GM23338 (cell line): ENCODE results near the gene CYP26B1. TPM values are rescaled to one million over a fixed set of nuclear protein-coding genes. Genes with fewer than 3 reads are reported as not detected.

Source experiments
- ATAC-seq: fragments of 200-7000 bp; cut with Tn5 transposase; 3 replicates; pipeline ENCODE4 v1.9.1; 2020
- DNase-seq: peaks from one replicate; pipeline ENCODE4 v3.0.0-alpha.2; 2015; ENCODE audit warnings: low spot score
- H2AFZ ChIP-seq: fragments of 200-600 bp; sonication (generic); 2 replicates; pipeline ENCODE4 v1.8.0; 2016; ENCODE audit warnings: antibody characterized with exemption, mild to moderate bottlenecking, moderate library complexity
- H3F3A ChIP-seq: fragments of 200-600 bp; sonication (generic); replicated peaks from 2 replicates; pipeline ENCODE4 v1.8.0; 2017; ENCODE audit warnings: antibody characterized with exemption, mixed run types, low read depth
- H3K27ac ChIP-seq: fragments of 200-600 bp; sonication (generic); 2 replicates; pipeline ENCODE4 v1.6.1; 2016; ENCODE audit warnings: low read depth
- H3K27me3 ChIP-seq: fragments of 200-600 bp; sonication (generic); 2 replicates; pipeline ENCODE4 v1.8.0; 2016; ENCODE audit warnings: mild to moderate bottlenecking, mixed run types, moderate library complexity; ENCODE audit not compliant: insufficient read depth
- H3K36me3 ChIP-seq: fragments of 200-600 bp; sonication (generic); 2 replicates; pipeline ENCODE4 v1.8.0; 2016; ENCODE audit warnings: mild to moderate bottlenecking; ENCODE audit not compliant: insufficient read depth
- H3K4me1 ChIP-seq: fragments of 200-600 bp; sonication (generic); 2 replicates; pipeline ENCODE4 v1.8.0; 2016; ENCODE audit warnings: mild to moderate bottlenecking, moderate library complexity; ENCODE audit not compliant: insufficient read depth
- H3K4me2 ChIP-seq: fragments of 200-600 bp; sonication (generic); 2 replicates; pipeline ENCODE4 v1.7.1; 2017; ENCODE audit warnings: mixed run types
- H3K4me3 ChIP-seq: fragments of 200-600 bp; sonication (generic); 2 replicates; pipeline ENCODE4 v1.6.1; 2016; ENCODE audit warnings: mixed run types
- H3K79me2 ChIP-seq: fragments of 200-600 bp; sonication (generic); replicated peaks from 2 replicates; pipeline ENCODE4 v1.8.0; 2017; ENCODE audit warnings: mild to moderate bottlenecking; ENCODE audit not compliant: insufficient read depth
- H3K9me2 ChIP-seq: fragments of 200-600 bp; sonication (generic); 2 replicates; pipeline ENCODE4 v1.8.0; 2017; ENCODE audit not compliant: insufficient read depth
- H4K20me1 ChIP-seq: fragments of 200-600 bp; sonication (generic); replicated peaks from 2 replicates; pipeline ENCODE4 v1.8.0; 2017; ENCODE audit warnings: mild to moderate bottlenecking; ENCODE audit not compliant: insufficient read depth
- H3K27ac Mint-ChIP-seq: 2 replicates; pipeline ENCODE4 v1.8.0; 2020; ENCODE audit warnings: inconsistent platforms, mild to moderate bottlenecking, moderate library complexity, mixed read lengths
- H3K27me3 Mint-ChIP-seq: 3 replicates; pipeline ENCODE4 v1.8.0; 2022; ENCODE audit warnings: low read depth, mild to moderate bottlenecking, moderate library complexity, mixed read lengths, inconsistent platforms; ENCODE audit not compliant: insufficient read depth, poor library complexity
- H3K36me3 Mint-ChIP-seq: 3 replicates; pipeline ENCODE4 v1.8.0; 2021; ENCODE audit warnings: low read depth, mild to moderate bottlenecking, inconsistent platforms, moderate library complexity, mixed read lengths
- H3K4me1 Mint-ChIP-seq: 3 replicates; pipeline ENCODE4 v1.8.0; 2020; ENCODE audit warnings: mild to moderate bottlenecking, inconsistent platforms, mixed read lengths
- H3K4me3 Mint-ChIP-seq: 3 replicates; pipeline ENCODE4 v1.8.0; 2021; ENCODE audit warnings: moderate library complexity, mild to moderate bottlenecking, inconsistent platforms, mixed read lengths
- H3K9me3 Mint-ChIP-seq: 3 replicates; pipeline ENCODE4 v1.8.0; 2020; ENCODE audit warnings: moderate library complexity, mild to moderate bottlenecking, inconsistent platforms, mixed read lengths
- CREB1 ChIP-seq: fragments of 250-450 bp; sonication (Bioruptor Pico); IDR thresholded peaks from 2 replicates; pipeline ENCODE4 v1.5.0; 2020; ENCODE audit warnings: low read depth, mild to moderate bottlenecking, moderate library complexity
- EZH2 ChIP-seq: fragments of 200-600 bp; sonication (generic); IDR thresholded peaks from one replicate; pipeline ENCODE4 v1.8.0; 2017; ENCODE audit warnings: antibody characterized with exemption, mild to moderate bottlenecking, low read depth; ENCODE audit not compliant: unreplicated experiment
- EZH2phosphoT487 ChIP-seq: fragments of 200-600 bp; sonication (generic); IDR thresholded peaks from one replicate; pipeline ENCODE4 v1.8.1; 2018; ENCODE audit warnings: antibody characterized with exemption; ENCODE audit not compliant: unreplicated experiment
- JUNB ChIP-seq: IDR thresholded peaks from one replicate; pipeline ENCODE4 v1.6.1; 2016; ENCODE audit warnings: antibody characterized with exemption; ENCODE audit not compliant: unreplicated experiment
- NANOG ChIP-seq: IDR thresholded peaks from 2 replicates; pipeline ENCODE4 v1.6.1; 2016; ENCODE audit warnings: antibody characterized with exemption, borderline replicate concordance
- POLR2AphosphoS5 ChIP-seq: IDR thresholded peaks from 2 replicates; pipeline ENCODE4 v1.6.1; 2016; ENCODE audit warnings: antibody characterized with exemption, low read depth
- STAT1 ChIP-seq: IDR thresholded peaks from one replicate; pipeline ENCODE4 v1.6.1; 2016; ENCODE audit warnings: antibody characterized with exemption; ENCODE audit not compliant: unreplicated experiment
- ZNF331 ChIP-seq: fragments of 250-450 bp; sonication (Bioruptor Pico); IDR thresholded peaks from 2 replicates; pipeline ENCODE4 v1.5.0; 2020; ENCODE audit warnings: low read depth, mild to moderate bottlenecking, moderate library complexity
- polyA plus RNA-seq: library from polyadenylated mRNA; unstranded; fragments of >200 nt; fragmentation: Nextera tagmentation; extraction: Ambion mirVana; gene quantifications from 2 replicates; pipeline ENCODE4 v1.2.1, GENCODE V29; 2016
- total RNA-seq: library from RNA; depleted of rRNA; stranded (reverse); fragments of >200 nt; shearing (Covaris generic); gene quantifications from 2 replicates; pipeline ENCODE4 v1.2.3, GENCODE V29; 2014
- TF ChIP-seq, protein P1 (sequence below): IDR thresholded peaks from 2 replicates; pipeline ENCODE4 v1.6.1; 2016; ENCODE audit warnings: antibody characterized with exemption
- TF ChIP-seq, protein P2 (sequence below): IDR thresholded peaks from one replicate; pipeline ENCODE4 v1.6.1; 2018; ENCODE audit warnings: antibody characterized with exemption; ENCODE audit not compliant: unreplicated experiment
- TF ChIP-seq, protein P3 (sequence below), 2 experiments: fragments of 200-600 bp in 1 of 2; sonication (generic) in 1 of 2; conservative IDR thresholded peaks; 2 replicates each; pipeline versions ENCODE4 v1.5.1 to v1.6.1; 2016 to 2017; ENCODE audit warnings: antibody characterized with exemption in 2 of 2, low read depth in 2 of 2, mild to moderate bottlenecking in 2 of 2, moderate library complexity in 1 of 2

The CYP26B1 gene
- total and polyA plus RNA-seq, 2 experiments from 2014 or later = 0.05 to 0.31 TPM

DNA sequence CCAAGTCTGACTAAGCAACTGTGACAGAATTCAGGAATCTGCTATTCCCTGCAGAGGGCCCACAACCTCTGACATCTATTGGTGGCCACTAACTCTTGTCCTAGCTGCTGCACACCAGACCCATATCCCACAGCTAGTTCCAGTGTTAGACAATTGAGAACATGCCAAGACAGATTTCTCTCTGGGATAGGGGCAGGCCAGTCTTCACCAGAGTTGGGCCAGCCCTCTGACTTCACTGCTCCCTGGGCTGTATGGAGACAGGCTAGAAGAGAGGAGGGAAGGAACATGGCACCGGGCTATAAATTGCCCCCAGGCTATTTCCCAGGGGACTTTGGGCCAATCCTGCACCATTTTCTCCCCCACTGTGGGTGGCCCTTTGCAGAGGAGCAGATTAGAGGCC lies 32.7 kb upstream of the CYP26B1 start:
- Mint-ChIP-seq H3K27me3 (peaks cover 3% of the 10 kb centered on the region), H3K27ac (no peak overlapping the region), H3K9me3 (no peaks in the 10 kb centered on the region), H3K4me1 (no peaks in the 10 kb centered on the region), H3K36me3 (peaks cover 2% of the 10 kb centered on the region; the same call in 1 of the 3 replicates), H3K4me3 (no peak overlapping the region)
- no peaks in the 10 kb centered on the region for H3K36me3 ChIP-seq
- H3K4me1 ChIP-seq = no peaks in the 10 kb centered on the region
- H3K4me3 ChIP-seq = no peak overlapping the region
- no peaks in the 10 kb centered on the region; the same call in 1 of the 2 replicates for H4K20me1 ChIP-seq
- TF ChIP-seq, protein P1, sequence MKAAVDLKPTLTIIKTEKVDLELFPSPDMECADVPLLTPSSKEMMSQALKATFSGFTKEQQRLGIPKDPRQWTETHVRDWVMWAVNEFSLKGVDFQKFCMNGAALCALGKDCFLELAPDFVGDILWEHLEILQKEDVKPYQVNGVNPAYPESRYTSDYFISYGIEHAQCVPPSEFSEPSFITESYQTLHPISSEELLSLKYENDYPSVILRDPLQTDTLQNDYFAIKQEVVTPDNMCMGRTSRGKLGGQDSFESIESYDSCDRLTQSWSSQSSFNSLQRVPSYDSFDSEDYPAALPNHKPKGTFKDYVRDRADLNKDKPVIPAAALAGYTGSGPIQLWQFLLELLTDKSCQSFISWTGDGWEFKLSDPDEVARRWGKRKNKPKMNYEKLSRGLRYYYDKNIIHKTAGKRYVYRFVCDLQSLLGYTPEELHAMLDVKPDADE = no peak
- TF ChIP-seq, protein P2, sequence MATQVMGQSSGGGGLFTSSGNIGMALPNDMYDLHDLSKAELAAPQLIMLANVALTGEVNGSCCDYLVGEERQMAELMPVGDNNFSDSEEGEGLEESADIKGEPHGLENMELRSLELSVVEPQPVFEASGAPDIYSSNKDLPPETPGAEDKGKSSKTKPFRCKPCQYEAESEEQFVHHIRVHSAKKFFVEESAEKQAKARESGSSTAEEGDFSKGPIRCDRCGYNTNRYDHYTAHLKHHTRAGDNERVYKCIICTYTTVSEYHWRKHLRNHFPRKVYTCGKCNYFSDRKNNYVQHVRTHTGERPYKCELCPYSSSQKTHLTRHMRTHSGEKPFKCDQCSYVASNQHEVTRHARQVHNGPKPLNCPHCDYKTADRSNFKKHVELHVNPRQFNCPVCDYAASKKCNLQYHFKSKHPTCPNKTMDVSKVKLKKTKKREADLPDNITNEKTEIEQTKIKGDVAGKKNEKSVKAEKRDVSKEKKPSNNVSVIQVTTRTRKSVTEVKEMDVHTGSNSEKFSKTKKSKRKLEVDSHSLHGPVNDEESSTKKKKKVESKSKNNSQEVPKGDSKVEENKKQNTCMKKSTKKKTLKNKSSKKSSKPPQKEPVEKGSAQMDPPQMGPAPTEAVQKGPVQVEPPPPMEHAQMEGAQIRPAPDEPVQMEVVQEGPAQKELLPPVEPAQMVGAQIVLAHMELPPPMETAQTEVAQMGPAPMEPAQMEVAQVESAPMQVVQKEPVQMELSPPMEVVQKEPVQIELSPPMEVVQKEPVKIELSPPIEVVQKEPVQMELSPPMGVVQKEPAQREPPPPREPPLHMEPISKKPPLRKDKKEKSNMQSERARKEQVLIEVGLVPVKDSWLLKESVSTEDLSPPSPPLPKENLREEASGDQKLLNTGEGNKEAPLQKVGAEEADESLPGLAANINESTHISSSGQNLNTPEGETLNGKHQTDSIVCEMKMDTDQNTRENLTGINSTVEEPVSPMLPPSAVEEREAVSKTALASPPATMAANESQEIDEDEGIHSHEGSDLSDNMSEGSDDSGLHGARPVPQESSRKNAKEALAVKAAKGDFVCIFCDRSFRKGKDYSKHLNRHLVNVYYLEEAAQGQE = no peak
- TF ChIP-seq ZNF331 (CRISPR knock-in tag) (no peak), NANOG (no peak)
- no peaks in the 10 kb centered on the region for H3F3A ChIP-seq
- no peak for ATAC-seq
- H3K79me2 ChIP-seq = no peaks in the 10 kb centered on the region
- H3K4me2 ChIP-seq = no peak overlapping the region
- no peak overlapping the region for H3K27ac ChIP-seq
- H2AFZ ChIP-seq = no peak overlapping the region
- no peaks in the 10 kb centered on the region for H3K27me3 ChIP-seq
- H3K9me2 ChIP-seq = no peaks in the 10 kb centered on the region
- DNase-seq = no peak

DNA sequence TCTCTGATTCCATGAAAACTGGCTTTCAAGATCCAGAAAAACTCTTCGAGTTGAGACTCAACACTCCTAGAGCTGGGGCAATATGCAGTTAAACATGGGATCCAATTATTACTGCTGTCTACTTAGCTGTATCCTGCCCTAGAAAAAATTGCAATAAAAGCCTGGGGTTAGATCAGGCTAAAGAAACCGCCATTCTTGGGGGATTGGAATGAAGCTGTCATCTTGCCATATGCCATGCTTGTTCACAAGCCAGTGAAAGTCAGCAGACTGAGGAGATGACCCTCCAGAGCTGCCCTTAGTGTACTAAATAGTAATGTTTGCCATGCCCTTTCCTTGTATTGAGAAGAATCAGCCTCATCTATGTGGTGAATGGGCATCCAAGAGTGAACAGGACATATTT lies 30.9 kb upstream of the CYP26B1 start:
- no peak overlapping the region for H3K27ac Mint-ChIP-seq
- no peaks in the 10 kb centered on the region for H3K79me2 ChIP-seq
- H3K4me1 Mint-ChIP-seq = peaks cover 10% of the 10 kb centered on the region
- no peaks in the 10 kb centered on the region; the same call in 1 of the 2 replicates for H4K20me1 ChIP-seq
- ATAC-seq (no peak), DNase-seq (no peak)
- no peaks in the 10 kb centered on the region for H3K27me3 ChIP-seq
- H3K9me2 ChIP-seq = no peaks in the 10 kb centered on the region
- H3K4me2 ChIP-seq = no peak overlapping the region
- H3F3A ChIP-seq = no peaks in the 10 kb centered on the region
- H3K27ac ChIP-seq = no peak overlapping the region
- H3K36me3 ChIP-seq = no peaks in the 10 kb centered on the region
- peaks cover 8% of the 10 kb centered on the region for H3K4me1 ChIP-seq
- H2AFZ ChIP-seq = no peak overlapping the region
- no peaks in the 10 kb centered on the region for H3K9me3 Mint-ChIP-seq
- peaks cover 3% of the 10 kb centered on the region for H3K27me3 Mint-ChIP-seq
- H3K36me3 Mint-ChIP-seq = peaks cover 2% of the 10 kb centered on the region; the same call in 1 of the 3 replicates
- H3K4me3 Mint-ChIP-seq = no peak overlapping the region
- no peak overlapping the region for H3K4me3 ChIP-seq
- TF ChIP-seq, protein P2 = no peak
- TF ChIP-seq JUNB (no peak), ZNF331 (CRISPR knock-in tag) (no peak), POLR2AphosphoS5 (no peak), EZH2 (no peak), CREB1 (CRISPR knock-in tag) (no peak), NANOG (no peak), STAT1 (no peak), EZH2phosphoT487 (no peak)
- TF ChIP-seq, protein P3, sequence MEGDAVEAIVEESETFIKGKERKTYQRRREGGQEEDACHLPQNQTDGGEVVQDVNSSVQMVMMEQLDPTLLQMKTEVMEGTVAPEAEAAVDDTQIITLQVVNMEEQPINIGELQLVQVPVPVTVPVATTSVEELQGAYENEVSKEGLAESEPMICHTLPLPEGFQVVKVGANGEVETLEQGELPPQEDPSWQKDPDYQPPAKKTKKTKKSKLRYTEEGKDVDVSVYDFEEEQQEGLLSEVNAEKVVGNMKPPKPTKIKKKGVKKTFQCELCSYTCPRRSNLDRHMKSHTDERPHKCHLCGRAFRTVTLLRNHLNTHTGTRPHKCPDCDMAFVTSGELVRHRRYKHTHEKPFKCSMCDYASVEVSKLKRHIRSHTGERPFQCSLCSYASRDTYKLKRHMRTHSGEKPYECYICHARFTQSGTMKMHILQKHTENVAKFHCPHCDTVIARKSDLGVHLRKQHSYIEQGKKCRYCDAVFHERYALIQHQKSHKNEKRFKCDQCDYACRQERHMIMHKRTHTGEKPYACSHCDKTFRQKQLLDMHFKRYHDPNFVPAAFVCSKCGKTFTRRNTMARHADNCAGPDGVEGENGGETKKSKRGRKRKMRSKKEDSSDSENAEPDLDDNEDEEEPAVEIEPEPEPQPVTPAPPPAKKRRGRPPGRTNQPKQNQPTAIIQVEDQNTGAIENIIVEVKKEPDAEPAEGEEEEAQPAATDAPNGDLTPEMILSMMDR (conservative IDR thresholded peaks at IDR 0.05; ENCODE audit: low read depth in 2 of 2) = no peak
- TF ChIP-seq, protein P1 = no peak
